ENCODE data around the gene RNU6-8. TPM values are rescaled to one million over a fixed set of nuclear protein-coding genes. Genes with fewer than 3 reads are reported as not detected.

The RNU6-8 gene
- total RNA-seq, 2 donors from 2014 or later = not detected

GRCh38 chr14:32185097-32185496 lies 18.0 kb downstream of the RNU6-8 start:
- H3K9me3 ChIP-seq = peaks cover 4% of the 10 kb centered on the region
- TF ChIP-seq CTCF (IDR thresholded peaks at IDR 0.05) = no peak
- H3K36me3 ChIP-seq = no peaks in the 10 kb centered on the region
- no peaks in the 10 kb centered on the region for H3K4me1 ChIP-seq (ENCODE audit: control insufficient read depth in 1 of 2, low read depth in 2 of 2)
- DNase-seq (ENCODE audit: low spot score) = no peak
- H3K4me3 ChIP-seq = no peak overlapping the region
- H3K27ac ChIP-seq = no peak overlapping the region
- H3K27me3 ChIP-seq (replicated peaks; ENCODE audit: insufficient read depth) = no peaks in the 10 kb centered on the region
- no peak for ATAC-seq (ENCODE audit: insufficient number of reproducible peaks, low FRiP score, low read depth)

GRCh38 chr14:32183151-32184058 lies 19.7 kb downstream of the RNU6-8 start:
- no peak overlapping the region for H3K27ac ChIP-seq
- ATAC-seq (ENCODE audit: insufficient number of reproducible peaks, low FRiP score, low read depth) (no peak), DNase-seq (ENCODE audit: low spot score) (no peak)
- no peaks in the 10 kb centered on the region for H3K4me1 ChIP-seq (ENCODE audit: control insufficient read depth in 1 of 2, low read depth in 2 of 2)
- peaks cover 4% of the 10 kb centered on the region for H3K9me3 ChIP-seq
- no peak overlapping the region for H3K4me3 ChIP-seq
- H3K36me3 ChIP-seq = no peaks in the 10 kb centered on the region
- H3K27me3 ChIP-seq (replicated peaks; ENCODE audit: insufficient read depth) = no peaks in the 10 kb centered on the region
- no peak for TF ChIP-seq CTCF (IDR thresholded peaks at IDR 0.05)

- H3K9me3 ChIP-seq = no peaks in the 10 kb centered on the region
- no peak for TF ChIP-seq CTCF (IDR thresholded peaks at IDR 0.05)
- ATAC-seq (ENCODE audit: insufficient number of reproducible peaks, low FRiP score, low read depth) (no peak), DNase-seq (ENCODE audit: low spot score) (no peak)
- H3K27me3 ChIP-seq (replicated peaks; ENCODE audit: insufficient read depth) = no peaks in the 10 kb centered on the region
- H3K36me3 ChIP-seq = no peaks in the 10 kb centered on the region
- H3K27ac ChIP-seq = no peak overlapping the region
- H3K4me3 ChIP-seq = no peak overlapping the region
- H3K4me1 ChIP-seq (ENCODE audit: control insufficient read depth in 1 of 2, low read depth in 2 of 2) = no peaks in the 10 kb centered on the region
Measured at GRCh38 chr14:32171469-32171868, 31.6 kb downstream of the RNU6-8 start.

- H3K36me3 ChIP-seq = no peaks in the 10 kb centered on the region
- no peak for DNase-seq (ENCODE audit: low spot score)
- no peak overlapping the region for H3K4me3 ChIP-seq
- no peak for TF ChIP-seq CTCF (IDR thresholded peaks at IDR 0.05)
- H3K27me3 ChIP-seq (replicated peaks; ENCODE audit: insufficient read depth) = no peaks in the 10 kb centered on the region
- H3K4me1 ChIP-seq (ENCODE audit: control insufficient read depth in 1 of 2, low read depth in 2 of 2) = no peaks in the 10 kb centered on the region
- no peaks in the 10 kb centered on the region for H3K9me3 ChIP-seq
- no peak for ATAC-seq (ENCODE audit: insufficient number of reproducible peaks, low FRiP score, low read depth)
- H3K27ac ChIP-seq = no peak overlapping the region
Measured at GRCh38 chr14:32169191-32169590, 33.9 kb downstream of the RNU6-8 start.

- H3K4me3 ChIP-seq = no peak overlapping the region
- H3K27ac ChIP-seq = no peak overlapping the region
- no peak for TF ChIP-seq CTCF (IDR thresholded peaks at IDR 0.05)
- H3K9me3 ChIP-seq = no peaks in the 10 kb centered on the region
- ATAC-seq (ENCODE audit: insufficient number of reproducible peaks, low FRiP score, low read depth) = no peak
- H3K36me3 ChIP-seq = no peaks in the 10 kb centered on the region
- no peaks in the 10 kb centered on the region for H3K4me1 ChIP-seq (ENCODE audit: control insufficient read depth in 1 of 2, low read depth in 2 of 2)
- no peaks in the 10 kb centered on the region for H3K27me3 ChIP-seq (replicated peaks; ENCODE audit: insufficient read depth)
- no peak for DNase-seq (ENCODE audit: low spot score)
Measured at GRCh38 chr14:32167907-32168306, 35.2 kb downstream of the RNU6-8 start.

Data from thoracic aorta (tissue), 2 donors.